Caco-2 (cell line): Measurements from ENCODE around the gene SLC4A7. TPM values are rescaled to one million over a fixed set of nuclear protein-coding genes. Genes with fewer than 3 reads are reported as not detected.

Experiments used
- BruUV-seq: library from RNA; stranded (reverse); fragments of 400-500 nt; replicated peaks from 2 replicates; lab custom pipeline; 2021; lab: Mats Ljungman, UMichigan
- CTCF ChIA-PET: fragments of 300-600 bp; sonication (Branson Sonifier 250); formaldehyde crosslinking; loops from one replicate; lab custom pipeline; 2022; ENCODE audit warnings: antibody characterized with exemption; lab: Charles Lee
- POLR2A ChIA-PET: fragments of 300-600 bp; sonication (Branson Sonifier 250); formaldehyde crosslinking; loops from one replicate; lab custom pipeline; 2022; ENCODE audit warnings: antibody characterized with exemption; lab: Charles Lee
- DNase-seq, 2 experiments: peaks; one replicate each; pipeline versions ENCODE4 v3.0.0 to v3.0.0-alpha.2; 2020 to 2022
- H3K27me3 ChIP-seq: replicated peaks from 2 replicates; pipeline ENCODE4 v1.6.0; 2011; ENCODE audit warnings: low read length; ENCODE audit not compliant: control insufficient read depth, insufficient read depth
- H3K36me3 ChIP-seq: 2 replicates; pipeline ENCODE4 v1.5.1; 2011; ENCODE audit warnings: low read length; ENCODE audit not compliant: control insufficient read depth, insufficient read depth
- H3K4me1 ChIP-seq: fragments of 250-450 bp; sonication (Bioruptor Pico); 2 replicates; pipeline ENCODE4 v1.5.1; 2020; ENCODE audit warnings: mild to moderate bottlenecking
- H3K4me3 ChIP-seq: 2 replicates; pipeline ENCODE4 v1.5.1; 2011; ENCODE audit warnings: low read depth, mild to moderate bottlenecking, control low read depth, low read length
- H3K9me3 ChIP-seq: fragments of 250-450 bp; sonication (Bioruptor Pico); 2 replicates; pipeline ENCODE4 v1.5.1; 2020; ENCODE audit warnings: mild to moderate bottlenecking, moderate library complexity
- H3K27ac Mint-ChIP-seq: one replicate; pipeline ENCODE4 v1.8.0; 2022; ENCODE audit warnings: mixed read lengths; ENCODE audit not compliant: unreplicated experiment
- H3K27me3 Mint-ChIP-seq: one replicate; pipeline ENCODE4 v1.8.0; 2022; ENCODE audit warnings: mixed read lengths; ENCODE audit not compliant: insufficient read depth, unreplicated experiment
- H3K36me3 Mint-ChIP-seq: one replicate; pipeline ENCODE4 v1.8.0; 2022; ENCODE audit warnings: mild to moderate bottlenecking, mixed read lengths; ENCODE audit not compliant: insufficient read depth, unreplicated experiment
- H3K4me1 Mint-ChIP-seq: one replicate; pipeline ENCODE4 v1.8.0; 2022; ENCODE audit warnings: low read depth, mixed read lengths; ENCODE audit not compliant: unreplicated experiment
- H3K4me3 Mint-ChIP-seq: one replicate; pipeline ENCODE4 v1.8.0; 2022; ENCODE audit warnings: mild to moderate bottlenecking, moderate library complexity, mixed read lengths; ENCODE audit not compliant: unreplicated experiment
- H3K9me3 Mint-ChIP-seq: one replicate; pipeline ENCODE4 v1.8.0; 2022; ENCODE audit warnings: mixed read lengths; ENCODE audit not compliant: unreplicated experiment
- intact Hi-C: fragments of 100-400 bp; cut with micrococcal nuclease; formaldehyde crosslinking; loops from one replicate; pipeline ENCODE4 v1.10.0; 2022; ENCODE audit not compliant: unreplicated experiment
- total RNA-seq: library from RNA; stranded (reverse); gene quantifications from 2 replicates; pipeline ENCODE4 v1.2.3, GENCODE V29; 2022
- TF ChIP-seq, protein P1 (sequence below), 2 experiments: fragments of 200-600 bp in 1 of 2; IDR thresholded peaks; 1 replicate in 1 of 2; 2 replicates in 1 of 2; pipeline versions ENCODE4 v1.5.1 to v1.8.0; 2011 to 2022; ENCODE audit warnings: antibody characterized with exemption in 1 of 2, control low read depth in 1 of 2, inconsistent platforms in 1 of 2, low read depth in 1 of 2, low read length in 1 of 2, mild to moderate bottlenecking in 1 of 2, moderate library complexity in 1 of 2; ENCODE audit not compliant: insufficient read depth in 1 of 2, severe bottlenecking in 1 of 2, unreplicated experiment in 1 of 2

SLC4A7 gene
- total RNA-seq, 1 experiment from 2014 or later, result 14.9 TPM

DNA sequence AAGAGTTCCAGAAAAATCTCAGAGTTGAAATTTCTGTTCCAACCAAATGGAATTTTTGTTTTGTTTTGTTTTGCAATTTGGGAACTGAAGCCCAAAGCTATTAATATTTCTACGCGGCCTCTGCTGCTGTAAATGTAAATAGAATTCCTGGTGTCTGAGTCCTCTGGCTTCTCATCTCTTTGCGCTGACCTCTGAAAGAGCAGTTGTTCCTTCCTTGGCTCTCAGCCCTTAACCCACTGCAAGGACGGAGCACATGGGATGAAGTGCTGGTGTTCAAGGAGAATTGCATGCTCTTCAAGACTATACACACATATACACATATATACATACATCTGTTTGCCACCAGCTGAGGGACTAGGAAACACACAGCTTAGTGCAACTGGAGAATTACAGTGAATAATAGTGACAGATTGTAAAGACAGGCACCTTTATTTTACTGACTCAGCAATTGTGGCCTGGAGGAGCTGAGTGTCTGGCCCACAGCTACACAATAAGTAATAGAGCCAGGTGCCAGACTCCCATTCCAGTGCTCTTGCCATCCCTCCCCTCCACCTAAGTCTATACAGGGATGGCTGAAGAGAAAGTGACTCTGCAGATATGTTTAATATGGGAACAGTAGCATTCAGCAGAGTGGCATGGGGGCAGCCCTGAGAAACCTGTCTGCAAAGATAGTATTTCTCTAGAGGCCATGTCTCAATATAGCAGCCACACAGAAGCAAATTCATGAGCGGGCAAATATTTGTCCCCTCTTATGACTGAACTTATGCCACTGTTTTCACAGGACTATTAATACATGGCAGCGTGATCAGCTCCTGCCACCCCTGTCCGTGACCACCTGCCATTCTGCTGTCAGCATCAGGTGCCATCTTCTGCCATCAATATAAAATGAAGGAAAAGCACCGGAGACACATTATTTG, 157.3 kb downstream of the SLC4A7 start:
- CTCF ChIA-PET, result no interaction called here

DNA sequence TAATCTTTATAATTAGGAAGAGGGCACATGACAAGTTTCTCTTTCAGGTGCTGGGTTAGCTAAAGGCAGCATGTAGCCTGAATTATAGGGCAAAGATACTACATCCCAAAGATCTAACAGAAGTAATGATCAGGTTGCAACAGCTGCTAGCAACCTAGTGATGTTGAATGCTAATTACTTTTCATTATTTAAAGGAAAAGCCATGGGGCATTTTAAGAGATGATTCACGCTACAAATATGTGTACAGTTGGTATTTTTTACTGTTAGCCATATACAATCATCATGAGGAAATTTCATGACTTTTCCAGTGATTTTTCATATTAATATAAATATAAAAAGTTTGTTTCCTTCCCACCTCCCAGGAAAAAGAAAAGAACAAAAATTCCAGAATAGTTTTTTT, 158.0 kb downstream of the SLC4A7 start:
- H3K9me3 ChIP-seq, result no peaks in the 10 kb centered on the region
- H3K36me3 ChIP-seq, result no peaks in the 10 kb centered on the region
- ChIA-PET POLR2A (no interaction called here), CTCF (no interaction called here)
- no peaks in the 10 kb centered on the region for H3K27me3 Mint-ChIP-seq
- H3K27ac Mint-ChIP-seq, result no peak overlapping the region
- H3K4me1 ChIP-seq, result no peaks in the 10 kb centered on the region
- no peaks in the 10 kb centered on the region for H3K27me3 ChIP-seq
- H3K36me3 Mint-ChIP-seq, result no peaks in the 10 kb centered on the region
- no peak overlapping the region for H3K4me3 Mint-ChIP-seq
- H3K4me3 ChIP-seq, result no peak overlapping the region
- no peak for DNase-seq
- H3K9me3 Mint-ChIP-seq, result peaks cover 13% of the 10 kb centered on the region
- intact Hi-C loops, result no loop called here
- no TSS peak for BruUV-seq
- no peaks in the 10 kb centered on the region for H3K4me1 Mint-ChIP-seq
- TF ChIP-seq, protein P1, sequence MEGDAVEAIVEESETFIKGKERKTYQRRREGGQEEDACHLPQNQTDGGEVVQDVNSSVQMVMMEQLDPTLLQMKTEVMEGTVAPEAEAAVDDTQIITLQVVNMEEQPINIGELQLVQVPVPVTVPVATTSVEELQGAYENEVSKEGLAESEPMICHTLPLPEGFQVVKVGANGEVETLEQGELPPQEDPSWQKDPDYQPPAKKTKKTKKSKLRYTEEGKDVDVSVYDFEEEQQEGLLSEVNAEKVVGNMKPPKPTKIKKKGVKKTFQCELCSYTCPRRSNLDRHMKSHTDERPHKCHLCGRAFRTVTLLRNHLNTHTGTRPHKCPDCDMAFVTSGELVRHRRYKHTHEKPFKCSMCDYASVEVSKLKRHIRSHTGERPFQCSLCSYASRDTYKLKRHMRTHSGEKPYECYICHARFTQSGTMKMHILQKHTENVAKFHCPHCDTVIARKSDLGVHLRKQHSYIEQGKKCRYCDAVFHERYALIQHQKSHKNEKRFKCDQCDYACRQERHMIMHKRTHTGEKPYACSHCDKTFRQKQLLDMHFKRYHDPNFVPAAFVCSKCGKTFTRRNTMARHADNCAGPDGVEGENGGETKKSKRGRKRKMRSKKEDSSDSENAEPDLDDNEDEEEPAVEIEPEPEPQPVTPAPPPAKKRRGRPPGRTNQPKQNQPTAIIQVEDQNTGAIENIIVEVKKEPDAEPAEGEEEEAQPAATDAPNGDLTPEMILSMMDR (IDR thresholded peaks at IDR 0.05; ENCODE audit: insufficient read depth in 1 of 2, low read depth in 1 of 2, low read length in 1 of 2, severe bottlenecking in 1 of 2, unreplicated experiment in 1 of 2), result no peak

More for the DNA sequence above, 157.3 kb downstream of the SLC4A7 start:
- H3K27ac Mint-ChIP-seq, result no peak overlapping the region
- DNase-seq, result no peak
- POLR2A ChIA-PET, result no interaction called here
- intact Hi-C loops, result no loop called here
- no peaks in the 10 kb centered on the region for H3K36me3 Mint-ChIP-seq
- Histone ChIP-seq H3K36me3 (no peaks in the 10 kb centered on the region), H3K27me3 (no peaks in the 10 kb centered on the region), H3K4me3 (no peak overlapping the region), H3K9me3 (no peaks in the 10 kb centered on the region), H3K4me1 (no peaks in the 10 kb centered on the region)
- H3K4me3 Mint-ChIP-seq, result no peak overlapping the region
- H3K4me1 Mint-ChIP-seq, result no peaks in the 10 kb centered on the region
- H3K9me3 Mint-ChIP-seq, result peaks cover 13% of the 10 kb centered on the region
- no peaks in the 10 kb centered on the region for H3K27me3 Mint-ChIP-seq
- no TSS peak for BruUV-seq
- TF ChIP-seq, protein P1 (IDR thresholded peaks at IDR 0.05; ENCODE audit: insufficient read depth in 1 of 2, low read depth in 1 of 2, low read length in 1 of 2, severe bottlenecking in 1 of 2, unreplicated experiment in 1 of 2), result no peak

DNA sequence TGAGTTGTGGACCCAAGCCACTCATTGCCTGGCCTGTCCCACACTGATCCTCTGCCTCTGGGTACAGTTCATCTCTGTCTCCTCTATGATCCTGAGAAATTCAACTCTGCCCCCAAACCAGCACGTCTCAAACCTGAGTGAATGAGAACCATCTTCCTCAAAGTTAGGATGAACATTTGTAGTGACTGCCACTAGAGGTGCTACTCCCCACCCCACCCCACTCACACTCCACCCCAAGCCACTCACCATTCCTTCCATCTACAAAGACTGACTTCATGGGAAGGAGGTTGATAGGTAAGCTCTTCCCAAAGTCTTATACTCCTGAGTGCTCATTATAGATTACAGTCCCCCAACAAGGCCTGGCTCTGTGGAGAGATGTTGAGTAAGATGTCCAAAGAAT, 158.8 kb downstream of the SLC4A7 start:
- intact Hi-C loops, result no loop called here
- Mint-ChIP-seq H3K36me3 (no peaks in the 10 kb centered on the region), H3K4me3 (no peak overlapping the region), H3K27me3 (no peaks in the 10 kb centered on the region), H3K4me1 (no peaks in the 10 kb centered on the region), H3K27ac (no peak overlapping the region), H3K9me3 (peaks cover 13% of the 10 kb centered on the region)
- TF ChIP-seq, protein P1 (IDR thresholded peaks at IDR 0.05; ENCODE audit: insufficient read depth in 1 of 2, low read depth in 1 of 2, low read length in 1 of 2, severe bottlenecking in 1 of 2, unreplicated experiment in 1 of 2), result peak in 1 of 2 experiments; percentile 8
- DNase-seq, result no peak
- Histone ChIP-seq H3K4me3 (no peak overlapping the region), H3K27me3 (no peaks in the 10 kb centered on the region), H3K36me3 (no peaks in the 10 kb centered on the region), H3K9me3 (no peaks in the 10 kb centered on the region), H3K4me1 (no peaks in the 10 kb centered on the region)
- no TSS peak for BruUV-seq
- ChIA-PET CTCF (no interaction called here), POLR2A (no interaction called here)
